ENCODE data around the gene SQSTM1. TPM values are rescaled to one million over a fixed set of nuclear protein-coding genes. Genes with fewer than 3 reads are reported as not detected.
A peak's percentile ranks its signal among the peaks of the same experiment; 100 is the strongest.

Gene SQSTM1
- total RNA-seq, 3 donors from 2014 or later (not counting 1 experiment from before 2014, with no cell fraction given), result 474 to 707 (median 657) TPM

GRCh38 chr5:179804555-179804947 is 16.2 kb upstream of the SQSTM1 start:
- no peaks in the 10 kb centered on the region for H3K27me3 Mint-ChIP-seq (ENCODE audit: low read depth in 2 of 2)
- H3K36me3 Mint-ChIP-seq, result no peaks in the 10 kb centered on the region
- DNase-seq (no peak), ATAC-seq (no peak)
- peaks cover 40% of the 10 kb centered on the region for H3K4me1 ChIP-seq (ENCODE audit: control insufficient read depth, insufficient read depth, low read length)
- 90% methylated on average over 8 of the region's 8 CpGs for WGBS (ENCODE audit: insufficient coverage)
- no peaks in the 10 kb centered on the region for H3K9me3 ChIP-seq (ENCODE audit: control insufficient read depth, insufficient read depth, low read length)
- H3K36me3 ChIP-seq (ENCODE audit: control insufficient read depth, insufficient read depth, low read length), result no peaks in the 10 kb centered on the region
- no peak for TF ChIP-seq CTCF (IDR thresholded peaks at IDR 0.05)
- H3K4me1 Mint-ChIP-seq, result peaks cover 13 to 29% of the 10 kb centered on the region in 2 donors
- H3K4me3 ChIP-seq (ENCODE audit: low read length), result no peak overlapping the region
- intact Hi-C loops (cut with micrococcal nuclease), result no loop called here
- H3K27ac ChIP-seq (ENCODE audit: low read length), result no peak overlapping the region
- no peaks in the 10 kb centered on the region for H3K27me3 ChIP-seq (ENCODE audit: control insufficient read depth, insufficient read depth, low read length)
- peak overlapping the region in 1 of 2 donors; percentile 82 for H3K27ac Mint-ChIP-seq
- peak overlapping the region; percentile 86 for H3K4me3 Mint-ChIP-seq
- H3K9me3 Mint-ChIP-seq, result no peaks in the 10 kb centered on the region

GRCh38 chr5:179805070-179805528 is 15.6 kb upstream of the SQSTM1 start:
- Histone ChIP-seq H3K27ac (ENCODE audit: low read length) (peak overlapping the region; percentile 37), H3K4me3 (ENCODE audit: low read length) (peak overlapping the region; percentile 32), H3K4me1 (ENCODE audit: control insufficient read depth, insufficient read depth, low read length) (peaks cover 40% of the 10 kb centered on the region), H3K36me3 (ENCODE audit: control insufficient read depth, insufficient read depth, low read length) (no peaks in the 10 kb centered on the region), H3K27me3 (ENCODE audit: control insufficient read depth, insufficient read depth, low read length) (no peaks in the 10 kb centered on the region), H3K9me3 (ENCODE audit: control insufficient read depth, insufficient read depth, low read length) (no peaks in the 10 kb centered on the region)
- peak; percentile 15 to 17 for DNase-seq
- H3K27me3 Mint-ChIP-seq (ENCODE audit: low read depth in 2 of 2), result no peaks in the 10 kb centered on the region
- no peak for ATAC-seq
- H3K36me3 Mint-ChIP-seq, result no peaks in the 10 kb centered on the region
- intact Hi-C loops (cut with micrococcal nuclease), result no loop called here
- H3K4me3 Mint-ChIP-seq, result peak overlapping the region; percentile 86
- 86% methylated on average over 9 of the region's 9 CpGs for WGBS (ENCODE audit: insufficient coverage)
- no peaks in the 10 kb centered on the region for H3K9me3 Mint-ChIP-seq
- peak overlapping the region; percentile 62 to 82 for H3K27ac Mint-ChIP-seq
- H3K4me1 Mint-ChIP-seq, result peaks cover 13 to 29% of the 10 kb centered on the region in 2 donors
- no peak for TF ChIP-seq CTCF (IDR thresholded peaks at IDR 0.05)

DNA sequence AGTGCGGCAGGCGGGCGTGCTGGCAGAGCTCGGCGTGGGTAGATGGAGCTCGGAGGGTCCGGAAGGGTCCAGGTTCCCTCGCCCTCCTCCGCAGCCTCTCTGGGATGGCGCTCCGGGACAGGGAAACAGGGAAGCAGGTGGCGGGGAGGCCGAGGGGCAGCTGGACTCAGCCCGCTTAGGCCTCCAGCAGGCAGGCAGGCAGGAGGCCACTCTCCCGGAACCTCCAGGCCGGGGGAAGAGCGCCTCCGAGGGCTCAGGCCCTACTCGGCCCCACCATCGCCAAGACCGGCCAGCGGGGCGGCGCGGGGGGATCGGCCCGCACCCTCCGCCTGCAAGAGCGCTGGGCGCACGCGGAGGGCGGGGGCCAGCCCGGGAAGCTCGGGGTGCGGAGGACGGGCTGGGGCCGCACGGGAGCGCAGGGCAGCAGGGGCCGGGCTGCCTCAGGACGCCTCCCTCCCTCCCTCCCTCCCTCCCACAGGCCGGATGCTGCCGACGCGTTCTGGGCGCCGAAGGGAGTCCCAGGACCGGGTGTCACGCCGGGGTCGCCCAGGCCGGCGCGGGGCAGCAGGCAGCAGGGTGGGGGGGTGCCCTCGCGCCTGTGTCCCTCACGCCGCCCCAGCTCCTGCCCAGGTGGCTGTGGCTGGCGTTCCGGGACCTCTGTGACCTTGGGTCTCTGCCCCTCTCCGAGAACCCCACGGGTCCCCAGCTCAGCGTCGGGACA is 15.0 kb upstream of the SQSTM1 start:
- peak; percentile 48 to 61 for DNase-seq

More for the DNA sequence above, 15.0 kb upstream of the SQSTM1 start:
- H3K27me3 ChIP-seq (ENCODE audit: control insufficient read depth, insufficient read depth, low read length), result no peaks in the 10 kb centered on the region
- H3K4me3 Mint-ChIP-seq, result peak overlapping the region; percentile 86
- peaks cover 40% of the 10 kb centered on the region for H3K4me1 ChIP-seq (ENCODE audit: control insufficient read depth, insufficient read depth, low read length)
- H3K27me3 Mint-ChIP-seq (ENCODE audit: low read depth in 2 of 2), result no peaks in the 10 kb centered on the region
- H3K27ac ChIP-seq (ENCODE audit: low read length), result peak overlapping the region; percentile 76
- TF ChIP-seq CTCF (IDR thresholded peaks at IDR 0.05), result no peak
- no peaks in the 10 kb centered on the region for H3K9me3 Mint-ChIP-seq
- WGBS (ENCODE audit: insufficient coverage), result 13% methylated on average over 65 of the region's 65 CpGs
- H3K27ac Mint-ChIP-seq, result peak overlapping the region; percentile 62 to 82
- H3K4me3 ChIP-seq (ENCODE audit: low read length), result peak overlapping the region; percentile 58
- peaks cover 13 to 29% of the 10 kb centered on the region in 2 donors for H3K4me1 Mint-ChIP-seq
- H3K9me3 ChIP-seq (ENCODE audit: control insufficient read depth, insufficient read depth, low read length), result no peaks in the 10 kb centered on the region
- intact Hi-C loops (cut with micrococcal nuclease), result loop anchor here (2.0 kb wide), 1 partner anchor 15 kb away; the partner anchor contains the start of gene SQSTM1
- no peaks in the 10 kb centered on the region for H3K36me3 Mint-ChIP-seq
- peak; percentile 44 to 61 (median 48) for ATAC-seq
- no peaks in the 10 kb centered on the region for H3K36me3 ChIP-seq (ENCODE audit: control insufficient read depth, insufficient read depth, low read length)
